Measurements from ENCODE around the gene RRAS.

The RRAS gene

GRCh38 chr19:49687566-49688316 lies 47.8 kb upstream of the RRAS start:
- no peaks in the 10 kb centered on the region for H3K27me3 ChIP-seq (ENCODE audit: low read length)
- H3K9ac ChIP-seq (ENCODE audit: low read length): no peak overlapping the region
- H3K79me2 ChIP-seq (ENCODE audit: insufficient read depth, low read length): no peaks in the 10 kb centered on the region
- no peak for TF ChIP-seq EZH2phosphoT487 (conservative IDR thresholded peaks at IDR 0.05; ENCODE audit: low read length)
- TF ChIP-seq CTCF (IDR thresholded peaks at IDR 0.05; ENCODE audit: insufficient read depth, low read length, poor library complexity, severe bottlenecking): no peak
- H4K20me1 ChIP-seq (ENCODE audit: low read depth, low read length): peaks cover 5% of the 10 kb centered on the region; the same call in 1 of the 2 replicates
- no peak overlapping the region for H3K27ac ChIP-seq (ENCODE audit: low read depth, low read length)
- peaks cover 3% of the 10 kb centered on the region; the same call in 1 of the 2 replicates for H3K36me3 ChIP-seq (ENCODE audit: low read length)
- H3F3A ChIP-seq (ENCODE audit: insufficient read depth): peaks cover 17% of the 10 kb centered on the region; the same call in 1 of the 2 replicates
- H3K4me3 ChIP-seq (ENCODE audit: insufficient read depth, low read length, poor library complexity, severe bottlenecking): no peak overlapping the region
- no peak overlapping the region for H2AFZ ChIP-seq (ENCODE audit: low read depth, low read length, severe bottlenecking)
- H3K9me3 ChIP-seq (ENCODE audit: insufficient read depth, low read length): no peaks in the 10 kb centered on the region
- H3K4me2 ChIP-seq (ENCODE audit: low read depth, low read length, poor library complexity, severe bottlenecking): no peak overlapping the region
- no peaks in the 10 kb centered on the region for H3K9me2 ChIP-seq (replicated peaks; ENCODE audit: insufficient read depth, low read length)

- H3K4me3 ChIP-seq (ENCODE audit: insufficient read depth, low read length, poor library complexity, severe bottlenecking): no peak overlapping the region
- H3K9me2 ChIP-seq (replicated peaks; ENCODE audit: insufficient read depth, low read length): no peaks in the 10 kb centered on the region
- peaks cover 8% of the 10 kb centered on the region; the same call in 1 of the 2 replicates for H3K36me3 ChIP-seq (ENCODE audit: low read length)
- no peak overlapping the region for H2AFZ ChIP-seq (ENCODE audit: low read depth, low read length, severe bottlenecking)
- 0 out of 2 replicates have a peak, but pooled peaks cover 3% of the 10 kb centered on the region for H3K79me2 ChIP-seq (ENCODE audit: insufficient read depth, low read length)
- H4K20me1 ChIP-seq (ENCODE audit: low read depth, low read length): peaks cover 5% of the 10 kb centered on the region; the same call in 1 of the 2 replicates
- no peak overlapping the region for H3K4me2 ChIP-seq (ENCODE audit: low read depth, low read length, poor library complexity, severe bottlenecking)
- H3K9ac ChIP-seq (ENCODE audit: low read length): no peak overlapping the region
- TF ChIP-seq CTCF (IDR thresholded peaks at IDR 0.05; ENCODE audit: insufficient read depth, low read length, poor library complexity, severe bottlenecking) (no peak), EZH2phosphoT487 (conservative IDR thresholded peaks at IDR 0.05; ENCODE audit: low read length) (no peak)
- H3K9me3 ChIP-seq (ENCODE audit: insufficient read depth, low read length): no peaks in the 10 kb centered on the region
- no peak overlapping the region for H3K27ac ChIP-seq (ENCODE audit: low read depth, low read length)
- H3K27me3 ChIP-seq (ENCODE audit: low read length): no peaks in the 10 kb centered on the region
- peaks cover 17% of the 10 kb centered on the region; the same call in 1 of the 2 replicates for H3F3A ChIP-seq (ENCODE audit: insufficient read depth)
These were observed 47.2 kb upstream of the RRAS start for GRCh38 chr19:49687150-49687549.

- H3K4me3 ChIP-seq (ENCODE audit: insufficient read depth, low read length, poor library complexity, severe bottlenecking): no peak overlapping the region
- H3K9me3 ChIP-seq (ENCODE audit: insufficient read depth, low read length): no peaks in the 10 kb centered on the region
- no peak overlapping the region for H3K27ac ChIP-seq (ENCODE audit: low read depth, low read length)
- H3K79me2 ChIP-seq (ENCODE audit: insufficient read depth, low read length): 0 out of 2 replicates have a peak, but pooled peaks cover 8% of the 10 kb centered on the region
- H3K36me3 ChIP-seq (ENCODE audit: low read length): peaks cover 13% of the 10 kb centered on the region; the same call in 1 of the 2 replicates
- no peaks in the 10 kb centered on the region for H3K9me2 ChIP-seq (replicated peaks; ENCODE audit: insufficient read depth, low read length)
- TF ChIP-seq EZH2phosphoT487 (conservative IDR thresholded peaks at IDR 0.05; ENCODE audit: low read length) (no peak), CTCF (IDR thresholded peaks at IDR 0.05; ENCODE audit: insufficient read depth, low read length, poor library complexity, severe bottlenecking) (no peak)
- H4K20me1 ChIP-seq (ENCODE audit: low read depth, low read length): peaks cover 5% of the 10 kb centered on the region; the same call in 1 of the 2 replicates
- H2AFZ ChIP-seq (ENCODE audit: low read depth, low read length, severe bottlenecking): no peak overlapping the region
- H3K4me2 ChIP-seq (ENCODE audit: low read depth, low read length, poor library complexity, severe bottlenecking): no peak overlapping the region
- no peak overlapping the region for H3K9ac ChIP-seq (ENCODE audit: low read length)
- peaks cover 17% of the 10 kb centered on the region; the same call in 1 of the 2 replicates for H3F3A ChIP-seq (ENCODE audit: insufficient read depth)
- H3K27me3 ChIP-seq (ENCODE audit: low read length): no peaks in the 10 kb centered on the region
These were observed 46.7 kb upstream of the RRAS start for GRCh38 chr19:49686503-49687088.

Measured in SU-DHL-6 (cell line).